GM12878 (cell line): ENCODE data around the gene FMN2. TPM values are rescaled to one million over a fixed set of nuclear protein-coding genes. Genes with fewer than 3 reads are reported as not detected.

Experiments used
- ATAC-seq: fragments of 200-7000 bp; cut with Tn5 transposase; 3 replicates; pipeline ENCODE4 v1.9.1; 2020; ENCODE audit warnings: mild to moderate bottlenecking, moderate library complexity
- BruUV-seq: library from RNA; stranded (reverse); fragments of 400-500 nt; replicated peaks from 2 replicates; lab custom pipeline; 2021; lab: Mats Ljungman, UMichigan
- CTCF ChIA-PET: fragments of 300-600 bp; sonication (Branson Sonifier 250); formaldehyde crosslinking; extraction: SDS; loops from one replicate; lab custom pipeline; 2021; ENCODE audit warnings: inconsistent platforms; lab: Yijun Ruan, JAX
- POLR2A ChIA-PET: fragments of 350-600 bp; formaldehyde crosslinking; extraction: SDS; loops from one replicate; lab custom pipeline; 2021; ENCODE audit warnings: inconsistent platforms; lab: Charles Lee
- RAD21 ChIA-PET: fragments of 300-600 bp; sonication (Branson Sonifier 250); formaldehyde crosslinking; loops from one replicate; lab custom pipeline; 2023; ENCODE audit warnings: antibody characterized with exemption; ENCODE audit not compliant: unreplicated experiment; lab: Charles Lee
- SMC1A ChIA-PET: fragments of 300-600 bp; sonication (Branson Sonifier 250); formaldehyde crosslinking; loops from one replicate; lab custom pipeline; 2023; ENCODE audit not compliant: unreplicated experiment, uncharacterized antibody; lab: Charles Lee
- DNase-seq: peaks from one replicate; pipeline ENCODE4 v3.0.0-alpha.2; 2011; ENCODE audit warnings: low read depth, low spot score
- FAIRE-seq: peaks from 3 replicates; lab custom pipeline; 2011; peaks lifted over from hg19 to GRCh38; lab: Jason Lieb, UNC
- H2AFZ ChIP-seq: 2 replicates; pipeline ENCODE4 v1.6.0; 2011; ENCODE audit warnings: low read depth, low read length, control low read depth; ENCODE audit not compliant: control insufficient read depth
- H3K27ac ChIP-seq: 2 replicates; pipeline ENCODE4 v1.5.1; 2011; ENCODE audit warnings: control low read depth; ENCODE audit not compliant: control insufficient read depth, insufficient read depth
- H3K27me3 ChIP-seq, 2 experiments: replicated peaks in 1 of 2; 2 replicates each; pipeline versions ENCODE4 v1.6.0 to v1.6.1; 2011; ENCODE audit warnings: low read length in 1 of 2; ENCODE audit not compliant: control insufficient read depth in 2 of 2, insufficient read depth in 2 of 2
- H3K36me3 ChIP-seq, 2 experiments: 2 replicates each; pipeline ENCODE4 v1.5.1; 2011; ENCODE audit warnings: low read length in 1 of 2; ENCODE audit not compliant: control insufficient read depth in 2 of 2, insufficient read depth in 2 of 2
- H3K4me1 ChIP-seq: 2 replicates; pipeline ENCODE4 v1.6.1; 2011; ENCODE audit warnings: mild to moderate bottlenecking, low read length, moderate library complexity, mixed read lengths; ENCODE audit not compliant: control insufficient read depth, insufficient read depth
- H3K4me2 ChIP-seq: 2 replicates; pipeline ENCODE4 v1.6.0; 2011; ENCODE audit warnings: control low read depth; ENCODE audit not compliant: control insufficient read depth, insufficient read depth
- H3K4me3 ChIP-seq: fragments of 200-600 bp; sonication (generic); 2 replicates; pipeline ENCODE4 v1.5.1; 2016
- H3K79me2 ChIP-seq: 2 replicates; pipeline ENCODE4 v1.6.0; 2011; ENCODE audit warnings: low read length; ENCODE audit not compliant: control insufficient read depth, insufficient read depth
- H3K9ac ChIP-seq: 2 replicates; pipeline ENCODE4 v1.8.0; 2011; ENCODE audit warnings: low read length, control low read depth, mixed read lengths; ENCODE audit not compliant: control insufficient read depth, insufficient read depth
- H3K9me3 ChIP-seq: replicated peaks from 3 replicates; pipeline ENCODE4 v1.5.1; 2011; ENCODE audit warnings: mild to moderate bottlenecking, low read length; ENCODE audit not compliant: control insufficient read depth, insufficient read depth
- H4K20me1 ChIP-seq: 2 replicates; pipeline ENCODE4 v1.6.0; 2011; ENCODE audit not compliant: control insufficient read depth, insufficient read depth
- ATF2 ChIP-seq: IDR thresholded peaks from 2 replicates; pipeline ENCODE4 v1.6.1; 2012; ENCODE audit warnings: low read length, inconsistent platforms
- SP1 ChIP-seq: IDR thresholded peaks from one replicate; pipeline ENCODE4 v1.6.1; 2011; ENCODE audit warnings: low read depth, low read length
- TBL1XR1 ChIP-seq: IDR thresholded peaks from 2 replicates; pipeline ENCODE4 v1.6.1; 2012; ENCODE audit warnings: low read depth, low read length, improper control_type of control experiment
- ZNF217 ChIP-seq: fragments of 450-650 bp; IDR thresholded peaks from 2 replicates; pipeline ENCODE4 v1.6.1; 2017; ENCODE audit warnings: antibody characterized with exemption, mild to moderate bottlenecking
- WGBS: methylation state at CpG from one replicate; pipeline ENCODE4 v1.1.6; 2016; ENCODE audit warnings: low lambda C conversion rate; ENCODE audit not compliant: insufficient replicate concordance, insufficient coverage; ENCODE audit errors: missing lambda C conversion rate; 5-methylcytosine and 5-hydroxymethylcytosine counted together
- in situ Hi-C: fragments of 300-500 bp; cut with MboI; formaldehyde crosslinking; loops from 9 replicates; pipeline ENCODE4 v1.14.3; 2018; ENCODE audit warnings: mixed read lengths
- intact Hi-C: fragments of 100-400 bp; cut with micrococcal nuclease; formaldehyde crosslinking; loops from one replicate; pipeline ENCODE4 v1.14.2; 2022; ENCODE audit not compliant: unreplicated experiment
- polyA plus RNA-seq, 11 experiments: library from polyadenylated mRNA; depleted of rRNA in 4 of 11; unstranded in 6 of 11; stranded (reverse) in 5 of 11; fragments of >200 nt; fragmentation: Nextera tagmentation in 4 of 11; fragmentation: Illumina TruSeq in 1 of 11; extraction: Ambion mirVana in 4 of 11; extraction: Trizol in 1 of 11; gene quantifications; 1 replicate in 1 of 11; 2 replicates in 10 of 11; pipeline versions ENCODE4 v1.2.1 to v1.2.3, GENCODE V29; 2011 to 2016; ENCODE audit warnings: inconsistent platforms in 2 of 11, missing spikeins in 2 of 11, low read depth in 1 of 11
- total RNA-seq, 4 experiments: library from RNA; depleted of rRNA in 3 of 4; stranded (reverse); fragments of >200 nt in 3 of 4; fragmentation: Illumina TruSeq in 1 of 4; extraction: Trizol in 1 of 4; gene quantifications; 2 replicates each; pipeline versions ENCODE4 v1.2.1 to v1.2.3, GENCODE V29; 2013 to 2021
- TF ChIP-seq, protein P1 (sequence below): fragments of 450-650 bp; IDR thresholded peaks from 2 replicates; pipeline ENCODE4 v1.6.1; 2017; ENCODE audit warnings: mild to moderate bottlenecking, low read depth, inconsistent platforms; ENCODE audit not compliant: poor library complexity, severe bottlenecking

The FMN2 gene
- total and polyA plus RNA-seq, 10 of the 15 experiments (the other 5 are each of a cell fraction or from before 2014, with no cell fraction given): 0.60 TPM; not detected in 9

GRCh38 chr1:240117930-240118329, 26.2 kb downstream of the FMN2 start:
- FAIRE-seq (no peak), ATAC-seq (no peak), DNase-seq (no peak)
- H3K9ac ChIP-seq: no peak overlapping the region
- ChIA-PET POLR2A (no interaction called here), RAD21 (no interaction called here), CTCF (no interaction called here), SMC1A (no interaction called here)
- H2AFZ ChIP-seq: no peak overlapping the region
- intact Hi-C loops (no loop called here), in situ Hi-C loops (no loop called here)
- H3K79me2 ChIP-seq: no peaks in the 10 kb centered on the region
- H3K4me3 ChIP-seq: no peak overlapping the region
- no peak for TF ChIP-seq ZNF217
- no peak for TF ChIP-seq ATF2
- TF ChIP-seq SP1: no peak
- TF ChIP-seq, protein P1, sequence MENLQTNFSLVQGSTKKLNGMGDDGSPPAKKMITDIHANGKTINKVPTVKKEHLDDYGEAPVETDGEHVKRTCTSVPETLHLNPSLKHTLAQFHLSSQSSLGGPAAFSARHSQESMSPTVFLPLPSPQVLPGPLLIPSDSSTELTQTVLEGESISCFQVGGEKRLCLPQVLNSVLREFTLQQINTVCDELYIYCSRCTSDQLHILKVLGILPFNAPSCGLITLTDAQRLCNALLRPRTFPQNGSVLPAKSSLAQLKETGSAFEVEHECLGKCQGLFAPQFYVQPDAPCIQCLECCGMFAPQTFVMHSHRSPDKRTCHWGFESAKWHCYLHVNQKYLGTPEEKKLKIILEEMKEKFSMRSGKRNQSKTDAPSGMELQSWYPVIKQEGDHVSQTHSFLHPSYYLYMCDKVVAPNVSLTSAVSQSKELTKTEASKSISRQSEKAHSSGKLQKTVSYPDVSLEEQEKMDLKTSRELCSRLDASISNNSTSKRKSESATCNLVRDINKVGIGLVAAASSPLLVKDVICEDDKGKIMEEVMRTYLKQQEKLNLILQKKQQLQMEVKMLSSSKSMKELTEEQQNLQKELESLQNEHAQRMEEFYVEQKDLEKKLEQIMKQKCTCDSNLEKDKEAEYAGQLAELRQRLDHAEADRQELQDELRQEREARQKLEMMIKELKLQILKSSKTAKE: no peak
- TF ChIP-seq TBL1XR1: no peak
- no peaks in the 10 kb centered on the region for H3K27me3 ChIP-seq
- no peak overlapping the region for H3K27ac ChIP-seq
- no peaks in the 10 kb centered on the region for H4K20me1 ChIP-seq
- H3K36me3 ChIP-seq: no peaks in the 10 kb centered on the region
- no peaks in the 10 kb centered on the region for H3K4me1 ChIP-seq
- H3K4me2 ChIP-seq: no peak overlapping the region
- WGBS: 27% methylated on average over 3 of the region's 3 CpGs
- BruUV-seq: no TSS peak
- no peaks in the 10 kb centered on the region for H3K9me3 ChIP-seq
